HUES48 (cell line): Measurements from ENCODE around the gene NPHP3.
"Not testable (repeated sequence)": the region's sequence is repeated elsewhere in the genome, so short reads cannot be mapped to it uniquely, and the experiment has no call there.

Experiments used
- H3K27ac ChIP-seq: one replicate; pipeline ENCODE4 v1.7.0; 2013; ENCODE audit warnings: low read depth, low read length, inconsistent platforms
- H3K27me3 ChIP-seq: 2 replicates; pipeline ENCODE4 v1.6.1; 2013; ENCODE audit warnings: mild to moderate bottlenecking, low read length; ENCODE audit not compliant: control insufficient read depth, insufficient read depth
- H3K36me3 ChIP-seq: 2 replicates; pipeline ENCODE4 v1.6.1; 2013; ENCODE audit warnings: low read length; ENCODE audit not compliant: control insufficient read depth, insufficient read depth
- H3K4me1 ChIP-seq: 2 replicates; pipeline ENCODE4 v1.6.1; 2013; ENCODE audit warnings: mild to moderate bottlenecking, low read length; ENCODE audit not compliant: control insufficient read depth, insufficient read depth
- H3K4me3 ChIP-seq: 2 replicates; pipeline ENCODE4 v1.5.1; 2013; ENCODE audit warnings: mild to moderate bottlenecking, low read depth, low read length
- H3K9ac ChIP-seq: 2 replicates; pipeline ENCODE4 v1.6.1; 2013; ENCODE audit warnings: mild to moderate bottlenecking, low read depth, low read length, moderate library complexity
- H3K9me3 ChIP-seq: 2 replicates; pipeline ENCODE4 v1.6.1; 2013; ENCODE audit warnings: low read length; ENCODE audit not compliant: control insufficient read depth, insufficient read depth

Gene NPHP3

GRCh38 chr3:132722165-132723023 is at the start of gene NPHP3:
TSS of gene NPHP3 (minus strand) at chr3:132722409. CDS start at chr3:132722355, 54 bp downstream.
- peak within 1 kb of the TSS; percentile 89 for H3K27ac ChIP-seq
- peaks cover 10% of the 10 kb centered on the region; the same call in 1 of the 2 replicates for H3K36me3 ChIP-seq

GRCh38 chr3:132758740-132759139 is 36.5 kb upstream of the NPHP3 start:
- Histone ChIP-seq H3K4me3 (no peak overlapping the region), H3K9me3 (no peaks in the 10 kb centered on the region), H3K36me3 (no peaks in the 10 kb centered on the region), H3K27ac (no peak overlapping the region), H3K4me1 (no peaks in the 10 kb centered on the region), H3K9ac (no peak overlapping the region), H3K27me3 (no peaks in the 10 kb centered on the region)

More at GRCh38 chr3:132722165-132723023, at the start of gene NPHP3:
- Histone ChIP-seq H3K4me1 (peaks cover 16% of the 10 kb centered on the region; the same call in 1 of the 2 replicates), H3K9ac (peak within 1 kb of the TSS; percentile 75), H3K27me3 (no peaks in the 10 kb centered on the region), H3K9me3 (no peaks in the 10 kb centered on the region), H3K4me3 (peak within 1 kb of the TSS; percentile 96)

GRCh38 chr3:132756108-132756650 is 34.0 kb upstream of the NPHP3 start:
- Histone ChIP-seq H3K4me3 (no peak overlapping the region), H3K4me1 (no peaks in the 10 kb centered on the region), H3K27ac (no peak overlapping the region), H3K9me3 (no peaks in the 10 kb centered on the region), H3K9ac (no peak overlapping the region), H3K27me3 (no peaks in the 10 kb centered on the region), H3K36me3 (no peaks in the 10 kb centered on the region)

- Histone ChIP-seq H3K36me3 (no peaks in the 10 kb centered on the region), H3K9ac (no peak overlapping the region), H3K4me3 (no peak overlapping the region), H3K27me3 (no peaks in the 10 kb centered on the region), H3K9me3 (no peaks in the 10 kb centered on the region), H3K27ac (no peak overlapping the region), H3K4me1 (no peaks in the 10 kb centered on the region)
These were observed 31.7 kb upstream of the NPHP3 start for GRCh38 chr3:132753946-132754345.

- Histone ChIP-seq H3K27ac (no peak overlapping the region), H3K9me3 (no peaks in the 10 kb centered on the region), H3K36me3 (no peaks in the 10 kb centered on the region), H3K4me1 (no peaks in the 10 kb centered on the region), H3K9ac (no peak overlapping the region), H3K4me3 (no peak overlapping the region), H3K27me3 (no peaks in the 10 kb centered on the region)
These were observed 27.6 kb upstream of the NPHP3 start for GRCh38 chr3:132749786-132750185.

GRCh38 chr3:132746720-132747119 is 24.5 kb upstream of the NPHP3 start:
- H3K4me1 ChIP-seq, H3K36me3 ChIP-seq, H3K27me3 ChIP-seq, H3K27ac ChIP-seq, H3K9ac ChIP-seq, H3K4me3 ChIP-seq, H3K9me3 ChIP-seq: not testable (repeated sequence)

- H3K27ac ChIP-seq = no peak overlapping the region
- H3K4me3 ChIP-seq = no peak overlapping the region
- no peaks in the 10 kb centered on the region for H3K27me3 ChIP-seq
- H3K36me3 ChIP-seq = no peaks in the 10 kb centered on the region
- H3K4me1 ChIP-seq = no peaks in the 10 kb centered on the region
- H3K9ac ChIP-seq = no peak overlapping the region
- H3K9me3 ChIP-seq = no peaks in the 10 kb centered on the region
These were observed 16.1 kb upstream of the NPHP3 start for GRCh38 chr3:132738314-132738713.

- Histone ChIP-seq H3K27ac (no peak overlapping the region), H3K27me3 (no peaks in the 10 kb centered on the region), H3K36me3 (no peaks in the 10 kb centered on the region), H3K4me1 (no peaks in the 10 kb centered on the region), H3K9me3 (no peaks in the 10 kb centered on the region), H3K4me3 (no peak overlapping the region), H3K9ac (no peak overlapping the region)
These were observed 13.4 kb upstream of the NPHP3 start for GRCh38 chr3:132735589-132735988.

- Histone ChIP-seq H3K36me3 (no peaks in the 10 kb centered on the region), H3K4me1 (0 out of 2 replicates have a peak, but pooled peaks cover 2% of the 10 kb centered on the region), H3K27ac (no peak overlapping the region), H3K9ac (no peak overlapping the region), H3K4me3 (no peak overlapping the region), H3K27me3 (no peaks in the 10 kb centered on the region), H3K9me3 (no peaks in the 10 kb centered on the region)
These were observed 8.8 kb upstream of the NPHP3 start for GRCh38 chr3:132730891-132731580.

GRCh38 chr3:132726341-132726823 is 4.2 kb upstream of the NPHP3 start:
- no peaks in the 10 kb centered on the region for H3K36me3 ChIP-seq
- 0 out of 2 replicates have a peak, but pooled peaks cover 9% of the 10 kb centered on the region for H3K4me1 ChIP-seq
- H3K27ac ChIP-seq = no peak overlapping the region
- H3K9me3 ChIP-seq = no peaks in the 10 kb centered on the region
- no peak overlapping the region for H3K9ac ChIP-seq
- H3K27me3 ChIP-seq = no peaks in the 10 kb centered on the region
- no peak overlapping the region for H3K4me3 ChIP-seq
